Activated CD8-positive, alpha-beta T cell treated with anti-CD3 and anti-CD28 coated beads for 36 hours (primary cell): ENCODE results near the gene DDIAS. TPM values are rescaled to one million over a fixed set of nuclear protein-coding genes. Genes with fewer than 3 reads are reported as not detected.
A peak's percentile ranks its signal among the peaks of the same experiment; 100 is the strongest.

Experiments used
- ATAC-seq: fragments of 200-7000 bp; cut with Tn5 transposase; one replicate; pipeline ENCODE4 v1.10.0; 2021; ENCODE audit warnings: mild to moderate bottlenecking, moderate library complexity
- CTCF ChIA-PET: fragments of 350-600 bp; sonication (Branson Sonifier 250); formaldehyde crosslinking; loops from one replicate; lab custom pipeline; 2021; ENCODE audit warnings: antibody characterized with exemption; lab: Charles Lee
- POLR2A ChIA-PET: fragments of 350-600 bp; sonication (Branson Sonifier 250); formaldehyde crosslinking; loops from one replicate; lab custom pipeline; 2021; ENCODE audit warnings: antibody characterized with exemption; lab: Charles Lee
- DNase-seq: peaks from one replicate; pipeline ENCODE4 v3.0.0-alpha.2; 2020
- H3K27ac Mint-ChIP-seq: one replicate; pipeline ENCODE4 v1.8.0; 2021; ENCODE audit warnings: mild to moderate bottlenecking, mixed read lengths
- H3K27me3 Mint-ChIP-seq: one replicate; pipeline ENCODE4 v1.8.0; 2021; ENCODE audit warnings: mixed read lengths
- H3K36me3 Mint-ChIP-seq: one replicate; pipeline ENCODE4 v1.8.0; 2021; ENCODE audit warnings: low read depth, mixed read lengths
- H3K4me1 Mint-ChIP-seq: one replicate; pipeline ENCODE4 v1.8.0; 2021; ENCODE audit warnings: low read depth, mixed read lengths
- H3K4me3 Mint-ChIP-seq: one replicate; pipeline ENCODE4 v1.8.0; 2021; ENCODE audit warnings: mild to moderate bottlenecking, moderate library complexity, mixed read lengths
- H3K9me3 Mint-ChIP-seq: one replicate; pipeline ENCODE4 v1.8.0; 2021; ENCODE audit warnings: mixed read lengths
- CTCF ChIP-seq: fragments of 200-600 bp; IDR thresholded peaks from one replicate; pipeline ENCODE4 v1.8.0; 2022; ENCODE audit warnings: antibody characterized with exemption, mild to moderate bottlenecking
- intact Hi-C: fragments of 100-400 bp; cut with micrococcal nuclease; formaldehyde crosslinking; loops from one replicate; pipeline ENCODE4 v1.10.0; 2022
- total RNA-seq, 2 experiments: library from RNA; stranded (reverse); gene quantifications; one replicate each; pipeline ENCODE4 v1.2.3, GENCODE V29; 2021

Gene DDIAS
- total RNA-seq, 2 experiments from 2014 or later: 19.5 to 22.3 TPM

GRCh38 chr11:82972103-82972502 is 70.6 kb downstream of the DDIAS start:
- Mint-ChIP-seq H3K27ac (no peak overlapping the region), H3K27me3 (no peaks in the 10 kb centered on the region), H3K9me3 (no peaks in the 10 kb centered on the region), H3K4me3 (peak overlapping the region; percentile 75), H3K36me3 (peaks cover 3% of the 10 kb centered on the region), H3K4me1 (peaks cover 47% of the 10 kb centered on the region)
- TF ChIP-seq CTCF: no peak
- ChIA-PET CTCF (interaction anchor here (0.9 kb wide), 1 partner anchor 27 kb away, joined by 3 read pairs; no protein-coding TSS in a partner anchor), POLR2A (interaction anchor here (1.0 kb wide), 1 partner anchor 90 kb away, joined by 3 read pairs; no protein-coding TSS in a partner anchor)
- no peak for ATAC-seq
- DNase-seq: no peak
- intact Hi-C loops: no loop called here

- Mint-ChIP-seq H3K36me3 (peaks cover 3% of the 10 kb centered on the region), H3K27ac (no peak overlapping the region), H3K27me3 (no peaks in the 10 kb centered on the region), H3K4me3 (no peak overlapping the region), H3K9me3 (no peaks in the 10 kb centered on the region), H3K4me1 (peaks cover 58% of the 10 kb centered on the region)
- no peak for ATAC-seq
- intact Hi-C loops: no loop called here
- ChIA-PET CTCF (interaction anchor here (1.6 to 1.9 kb wide), 2 partner anchors 12 to 22 kb away, joined by 5 read pairs; no protein-coding TSS in a partner anchor), POLR2A (no interaction called here)
- no peak for DNase-seq
- no peak for TF ChIP-seq CTCF
Measured at GRCh38 chr11:82974135-82974534, 72.6 kb downstream of the DDIAS start.

GRCh38 chr11:82974851-82975250 is 73.3 kb downstream of the DDIAS start:
- H3K4me3 Mint-ChIP-seq: no peak overlapping the region
- no peak overlapping the region for H3K27ac Mint-ChIP-seq
- H3K4me1 Mint-ChIP-seq: peaks cover 57% of the 10 kb centered on the region
- intact Hi-C loops: no loop called here
- ChIA-PET CTCF (interaction anchor here (1.6 to 1.9 kb wide), 2 partner anchors 13 to 21 kb away, joined by 5 read pairs; no protein-coding TSS in a partner anchor), POLR2A (no interaction called here)
- H3K27me3 Mint-ChIP-seq: no peaks in the 10 kb centered on the region
- H3K36me3 Mint-ChIP-seq: peaks cover 3% of the 10 kb centered on the region
- ATAC-seq (no peak), DNase-seq (no peak)
- H3K9me3 Mint-ChIP-seq: no peaks in the 10 kb centered on the region
- TF ChIP-seq CTCF: no peak

GRCh38 chr11:82975882-82976281 is 74.3 kb downstream of the DDIAS start:
- H3K27ac Mint-ChIP-seq: no peak overlapping the region
- ATAC-seq (no peak), DNase-seq (no peak)
- peaks cover 62% of the 10 kb centered on the region for H3K4me1 Mint-ChIP-seq
- ChIA-PET CTCF (interaction anchor here (1.6 kb wide), 1 partner anchor 14 kb away, joined by 5 read pairs; no protein-coding TSS in a partner anchor), POLR2A (interaction anchor here (0.6 kb wide), 1 partner anchor 71 kb away, joined by 3 read pairs; no protein-coding TSS in a partner anchor)
- peaks cover 7% of the 10 kb centered on the region for H3K36me3 Mint-ChIP-seq
- TF ChIP-seq CTCF: no peak
- intact Hi-C loops: loop anchor here (2.0 kb wide), 1 partner anchor 15 kb away; no protein-coding TSS in a partner anchor
- H3K27me3 Mint-ChIP-seq: no peaks in the 10 kb centered on the region
- H3K4me3 Mint-ChIP-seq: no peak overlapping the region
- H3K9me3 Mint-ChIP-seq: no peaks in the 10 kb centered on the region

GRCh38 chr11:82976786-82977185 is 75.2 kb downstream of the DDIAS start:
- Mint-ChIP-seq H3K27ac (no peak overlapping the region), H3K9me3 (no peaks in the 10 kb centered on the region), H3K4me1 (peaks cover 57% of the 10 kb centered on the region), H3K27me3 (no peaks in the 10 kb centered on the region), H3K4me3 (no peak overlapping the region), H3K36me3 (peaks cover 11% of the 10 kb centered on the region)
- intact Hi-C loops: loop anchor here (2.0 kb wide), 1 partner anchor 16 kb away; no protein-coding TSS in a partner anchor
- DNase-seq: no peak
- no peak for ATAC-seq
- ChIA-PET CTCF (no interaction called here), POLR2A (no interaction called here)
- no peak for TF ChIP-seq CTCF
